Ovary (tissue), 3 donors: ENCODE measurements around the gene VWA5B1.

Experiments
- EP300 ChIP-seq: sonication (generic); formaldehyde crosslinking; IDR thresholded peaks from one replicate; pipeline ENCODE4 v1.6.1; 2017; ENCODE audit warnings: antibody characterized with exemption
- POLR2A ChIP-seq: fragments of 450-650 bp; IDR thresholded peaks from one replicate; pipeline ENCODE4 v1.6.1; 2017; ENCODE audit warnings: antibody characterized with exemption, mild to moderate bottlenecking, moderate library complexity
- TF ChIP-seq, protein P1 (sequence below), 3 donors: fragments of 450-650 bp in 2 of 3; fragments of 200-600 bp in 1 of 3; IDR thresholded peaks; one replicate each; pipeline versions ENCODE4 v1.5.1 to v1.8.0; 2016 to 2022; ENCODE audit warnings: antibody characterized with exemption in 3 of 3, mild to moderate bottlenecking in 1 of 3
- donor health status: DM: no; HTN: no; CAD: no.

DNA sequence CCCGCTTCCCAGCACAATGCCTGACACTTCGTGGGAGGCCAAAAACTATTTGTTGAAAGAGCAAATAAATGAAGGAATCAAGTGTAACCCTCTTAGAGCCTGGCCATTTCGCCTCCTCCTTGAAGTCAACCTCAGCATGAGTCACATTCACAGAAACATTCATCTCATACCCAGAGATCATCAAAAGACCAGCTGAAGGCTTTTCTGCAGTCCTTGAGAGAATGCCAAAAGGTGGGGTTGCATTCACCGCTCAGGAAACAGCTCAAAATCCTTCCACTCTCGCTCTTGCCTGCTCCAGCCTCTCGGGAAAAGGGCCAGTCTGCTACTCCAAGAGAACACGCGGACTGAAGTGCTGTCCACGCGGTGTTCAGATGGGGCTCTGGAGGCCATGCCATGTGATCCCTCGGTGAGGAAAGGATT lies 90.0 kb downstream of the VWA5B1 start:
- TF ChIP-seq, protein P1, sequence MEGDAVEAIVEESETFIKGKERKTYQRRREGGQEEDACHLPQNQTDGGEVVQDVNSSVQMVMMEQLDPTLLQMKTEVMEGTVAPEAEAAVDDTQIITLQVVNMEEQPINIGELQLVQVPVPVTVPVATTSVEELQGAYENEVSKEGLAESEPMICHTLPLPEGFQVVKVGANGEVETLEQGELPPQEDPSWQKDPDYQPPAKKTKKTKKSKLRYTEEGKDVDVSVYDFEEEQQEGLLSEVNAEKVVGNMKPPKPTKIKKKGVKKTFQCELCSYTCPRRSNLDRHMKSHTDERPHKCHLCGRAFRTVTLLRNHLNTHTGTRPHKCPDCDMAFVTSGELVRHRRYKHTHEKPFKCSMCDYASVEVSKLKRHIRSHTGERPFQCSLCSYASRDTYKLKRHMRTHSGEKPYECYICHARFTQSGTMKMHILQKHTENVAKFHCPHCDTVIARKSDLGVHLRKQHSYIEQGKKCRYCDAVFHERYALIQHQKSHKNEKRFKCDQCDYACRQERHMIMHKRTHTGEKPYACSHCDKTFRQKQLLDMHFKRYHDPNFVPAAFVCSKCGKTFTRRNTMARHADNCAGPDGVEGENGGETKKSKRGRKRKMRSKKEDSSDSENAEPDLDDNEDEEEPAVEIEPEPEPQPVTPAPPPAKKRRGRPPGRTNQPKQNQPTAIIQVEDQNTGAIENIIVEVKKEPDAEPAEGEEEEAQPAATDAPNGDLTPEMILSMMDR (IDR thresholded peaks at IDR 0.05), result no peak
- TF ChIP-seq EP300, result no peak
- TF ChIP-seq POLR2A, result no peak
